Activated CD4-positive, alpha-beta T cell treated with anti-CD3 and anti-CD28 coated beads for 48 hours (primary cell): ENCODE data around the gene KCP.

ENCODE experiments used
- DNase-seq: peaks from one replicate; pipeline ENCODE4 v3.0.0-alpha.2; 2020

KCP gene

DNA sequence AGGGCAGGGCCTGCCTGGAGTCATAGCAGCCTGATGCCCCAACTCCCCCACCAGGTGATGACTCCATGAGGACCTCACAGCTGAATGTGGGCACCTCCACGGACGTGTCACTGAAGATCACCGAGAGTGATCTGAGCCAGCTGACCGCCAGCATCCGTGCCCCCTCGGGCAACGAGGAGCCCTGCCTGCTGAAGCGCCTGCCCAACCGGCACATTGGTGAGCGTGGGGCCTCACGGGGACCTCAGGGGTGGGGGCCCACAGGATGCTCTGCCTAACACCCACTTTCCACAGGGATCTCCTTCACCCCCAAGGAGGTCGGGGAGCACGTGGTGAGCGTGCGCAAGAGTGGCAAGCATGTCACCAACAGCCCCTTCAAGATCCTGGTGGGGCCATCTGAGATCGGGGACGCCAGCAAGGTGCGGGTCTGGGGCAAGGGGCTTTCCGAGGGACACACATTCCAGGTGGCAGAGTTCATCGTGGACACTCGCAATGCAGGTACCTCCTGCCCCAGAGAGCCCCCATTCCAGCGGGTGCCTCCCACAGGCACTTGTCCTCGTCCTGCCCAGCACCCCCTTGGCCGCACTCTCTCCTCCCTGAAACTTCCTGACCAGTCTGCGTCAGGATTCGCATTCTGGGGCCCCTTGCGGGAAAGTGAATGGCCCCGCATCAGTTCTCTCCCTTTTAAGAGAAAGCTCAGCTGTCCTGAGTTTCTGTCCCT lies 57.8 kb downstream of the KCP start:
- DNase-seq: no peak

- DNase-seq: no peak
These were observed 60.6 kb downstream of the KCP start for GRCh38 chr7:128849804-128850490.

DNA sequence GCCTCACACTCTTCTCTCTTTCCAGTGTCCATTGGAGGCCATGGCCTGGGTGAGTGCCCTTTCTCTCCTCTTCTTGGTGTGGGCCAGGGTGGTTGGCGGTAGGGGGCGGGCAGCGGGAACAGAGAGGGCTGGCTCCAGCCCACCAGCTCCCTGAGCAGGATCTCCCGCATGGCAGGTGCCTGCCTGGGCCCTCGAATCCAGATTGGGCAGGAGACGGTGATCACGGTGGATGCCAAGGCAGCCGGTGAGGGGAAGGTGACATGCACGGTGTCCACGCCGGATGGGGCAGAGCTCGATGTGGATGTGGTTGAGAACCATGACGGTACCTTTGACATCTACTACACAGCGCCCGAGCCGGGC lies 61.4 kb downstream of the KCP start:
- no peak for DNase-seq

- no peak for DNase-seq
These were observed 62.0 kb downstream of the KCP start for GRCh38 chr7:128848289-128849155.

DNA sequence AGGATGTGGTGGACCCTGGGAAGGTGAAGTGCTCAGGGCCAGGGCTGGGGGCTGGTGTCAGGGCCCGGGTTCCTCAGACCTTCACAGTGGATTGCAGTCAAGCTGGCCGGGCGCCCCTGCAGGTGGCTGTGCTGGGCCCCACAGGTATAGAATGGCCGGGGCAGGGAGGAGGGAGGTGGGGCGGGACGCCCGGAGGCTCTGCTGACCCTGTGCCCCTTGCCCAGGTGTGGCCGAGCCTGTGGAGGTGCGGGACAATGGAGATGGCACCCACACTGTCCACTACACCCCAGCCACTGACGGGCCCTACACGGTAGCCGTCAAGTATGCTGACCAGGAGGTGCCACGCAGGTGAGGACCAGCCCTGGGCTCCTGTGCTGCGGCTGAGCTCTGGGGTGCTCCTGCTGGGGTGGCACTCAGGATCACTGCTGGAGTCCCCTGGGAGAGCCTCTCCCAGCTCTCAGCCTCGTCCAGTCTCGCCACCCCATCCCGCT lies 62.7 kb downstream of the KCP start:
- DNase-seq: no peak

GRCh38 chr7:128846781-128847444 lies 63.6 kb downstream of the KCP start:
- no peak for DNase-seq

DNA sequence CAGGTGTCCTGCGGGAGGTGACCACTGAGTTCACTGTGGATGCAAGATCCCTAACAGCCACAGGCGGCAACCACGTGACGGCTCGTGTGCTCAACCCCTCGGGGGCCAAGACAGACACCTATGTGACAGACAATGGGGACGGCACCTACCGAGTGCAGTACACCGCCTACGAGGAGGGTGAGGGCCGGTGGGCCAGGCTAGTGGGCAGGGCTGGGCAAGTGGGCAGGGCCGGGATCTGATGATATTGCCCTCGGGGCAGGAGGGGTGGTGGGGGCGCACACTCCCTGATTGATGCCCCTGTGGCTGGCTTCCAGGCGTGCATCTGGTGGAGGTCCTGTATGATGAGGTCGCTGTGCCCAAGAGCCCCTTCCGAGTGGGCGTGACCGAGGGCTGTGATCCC lies 64.5 kb downstream of the KCP start:
- no peak for DNase-seq

- no peak for DNase-seq
These were observed 65.0 kb downstream of the KCP start for GRCh38 chr7:128845475-128845874.

DNA sequence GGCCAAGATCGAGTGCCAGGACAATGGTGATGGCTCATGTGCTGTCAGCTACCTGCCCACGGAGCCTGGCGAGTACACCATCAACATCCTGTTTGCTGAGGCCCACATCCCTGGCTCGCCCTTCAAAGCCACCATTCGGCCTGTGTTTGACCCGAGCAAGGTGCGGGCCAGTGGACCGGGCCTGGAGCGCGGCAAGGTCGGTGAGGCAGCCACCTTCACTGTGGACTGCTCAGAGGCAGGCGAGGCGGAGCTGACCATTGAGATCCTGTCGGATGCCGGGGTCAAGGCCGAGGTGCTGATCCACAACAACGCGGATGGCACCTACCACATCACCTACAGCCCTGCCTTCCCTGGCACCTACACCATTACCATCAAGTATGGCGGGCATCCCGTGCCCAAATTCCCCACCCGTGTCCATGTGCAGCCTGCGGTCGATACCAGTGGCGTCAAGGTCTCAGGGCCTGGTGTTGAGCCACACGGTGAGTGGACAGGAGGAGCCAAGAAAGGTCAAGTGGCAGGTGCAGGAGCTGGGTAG lies 65.7 kb downstream of the KCP start:
- no peak for DNase-seq

- DNase-seq: no peak
These were observed 66.4 kb downstream of the KCP start for GRCh38 chr7:128843938-128844621.

DNA sequence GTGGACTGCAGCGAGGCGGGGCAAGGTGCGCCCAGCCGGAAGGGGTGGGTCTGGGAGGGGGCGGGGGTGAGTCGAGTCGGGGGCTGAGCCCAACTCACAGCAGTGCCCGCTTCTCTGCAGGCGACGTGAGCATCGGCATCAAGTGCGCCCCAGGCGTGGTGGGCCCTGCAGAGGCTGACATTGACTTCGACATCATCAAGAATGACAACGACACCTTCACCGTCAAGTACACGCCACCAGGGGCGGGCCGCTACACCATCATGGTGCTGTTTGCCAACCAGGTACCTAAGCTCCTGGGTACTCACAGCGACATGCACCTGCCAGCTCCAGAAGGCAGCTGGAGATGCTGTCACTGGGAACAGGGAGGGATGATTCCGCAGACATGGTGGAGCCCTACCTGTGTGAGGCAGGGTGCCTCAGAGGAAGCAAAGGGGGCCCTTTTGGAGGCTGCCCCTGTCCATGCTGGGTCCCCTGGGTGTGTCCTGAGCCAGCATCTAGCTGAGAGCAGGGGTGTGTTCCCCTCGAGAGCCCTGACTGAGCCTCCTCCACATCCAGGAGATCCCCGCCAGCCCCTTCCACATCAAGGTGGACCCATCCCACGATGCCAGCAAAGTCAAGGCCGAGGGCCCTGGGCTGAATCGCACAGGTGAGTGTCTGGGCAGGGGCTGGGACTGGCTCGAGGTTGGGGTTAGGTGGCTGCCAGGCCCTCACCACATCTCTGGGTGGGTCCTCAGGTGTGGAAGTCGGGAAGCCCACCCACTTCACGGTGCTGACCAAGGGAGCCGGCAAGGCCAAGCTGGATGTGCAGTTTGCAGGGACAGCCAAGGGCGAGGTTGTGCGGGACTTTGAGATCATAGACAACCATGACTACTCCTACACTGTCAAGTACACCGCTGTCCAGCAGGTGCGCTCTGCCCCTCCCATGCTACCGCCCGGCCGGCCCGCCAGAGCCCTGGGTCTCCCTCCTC lies 67.6 kb downstream of the KCP start:
- DNase-seq: no peak

- peak; percentile 76 for DNase-seq
These were observed 68.4 kb downstream of the KCP start for GRCh38 chr7:128841921-128842673.

DNA sequence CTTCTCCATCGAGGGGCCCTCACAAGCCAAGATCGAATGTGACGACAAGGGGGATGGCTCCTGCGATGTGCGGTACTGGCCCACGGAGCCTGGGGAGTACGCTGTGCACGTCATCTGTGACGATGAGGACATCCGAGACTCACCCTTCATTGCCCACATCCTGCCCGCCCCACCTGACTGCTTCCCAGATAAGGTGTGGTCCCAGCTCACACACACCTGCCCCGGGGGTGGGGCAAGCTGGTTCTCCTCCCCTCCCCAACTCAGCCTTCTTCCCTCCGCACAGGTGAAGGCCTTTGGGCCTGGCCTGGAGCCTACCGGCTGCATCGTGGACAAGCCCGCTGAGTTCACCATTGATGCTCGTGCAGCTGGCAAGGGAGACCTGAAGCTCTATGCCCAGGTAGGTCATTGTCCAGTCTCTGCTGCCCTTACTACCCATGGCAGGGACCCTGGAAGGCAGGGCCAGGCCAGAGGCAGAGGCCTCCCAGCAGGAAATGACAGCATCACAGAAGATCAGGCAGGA lies 69.3 kb downstream of the KCP start:
- DNase-seq: no peak

GRCh38 chr7:128840326-128841170 lies 70.0 kb downstream of the KCP start:
- no peak for DNase-seq

GRCh38 chr7:128839751-128840177 lies 70.7 kb downstream of the KCP start:
- no peak for DNase-seq

DNA sequence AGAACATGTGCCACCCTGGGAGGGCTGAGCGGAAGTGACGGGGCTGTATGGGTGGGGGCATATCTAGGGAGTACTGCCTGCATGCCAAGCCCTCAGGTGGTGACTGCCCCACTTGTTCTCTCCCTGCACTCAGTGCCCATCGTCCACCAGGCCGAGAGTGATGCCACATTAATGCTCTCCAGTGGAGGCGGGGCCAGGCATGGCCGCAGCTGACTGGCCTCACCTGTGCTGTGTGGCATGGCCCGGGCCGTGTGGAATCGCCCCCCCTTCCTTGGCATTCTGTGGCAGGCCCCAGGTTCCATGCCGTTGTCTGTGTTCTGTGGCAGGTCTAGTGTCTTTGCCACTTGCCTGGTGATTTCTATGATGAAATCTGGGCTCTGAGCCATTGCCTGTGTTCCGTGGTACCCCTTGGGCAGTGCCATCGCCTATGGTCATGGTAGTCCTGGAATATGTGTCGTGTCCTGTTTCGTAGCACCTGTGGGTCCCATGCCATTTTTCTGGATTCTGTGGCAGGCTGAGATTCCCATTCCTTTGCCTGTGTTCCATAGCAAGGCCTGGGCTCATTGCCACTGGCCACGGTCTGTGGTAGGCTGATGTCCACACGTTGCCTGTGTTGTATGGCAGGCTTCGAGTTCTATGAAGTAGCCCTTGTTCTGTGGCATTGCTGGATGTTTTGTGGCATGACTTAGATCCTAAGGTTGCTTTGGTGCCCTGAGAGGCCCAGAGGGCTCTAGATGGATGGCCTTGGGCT lies 71.4 kb downstream of the KCP start:
- no peak for DNase-seq

DNA sequence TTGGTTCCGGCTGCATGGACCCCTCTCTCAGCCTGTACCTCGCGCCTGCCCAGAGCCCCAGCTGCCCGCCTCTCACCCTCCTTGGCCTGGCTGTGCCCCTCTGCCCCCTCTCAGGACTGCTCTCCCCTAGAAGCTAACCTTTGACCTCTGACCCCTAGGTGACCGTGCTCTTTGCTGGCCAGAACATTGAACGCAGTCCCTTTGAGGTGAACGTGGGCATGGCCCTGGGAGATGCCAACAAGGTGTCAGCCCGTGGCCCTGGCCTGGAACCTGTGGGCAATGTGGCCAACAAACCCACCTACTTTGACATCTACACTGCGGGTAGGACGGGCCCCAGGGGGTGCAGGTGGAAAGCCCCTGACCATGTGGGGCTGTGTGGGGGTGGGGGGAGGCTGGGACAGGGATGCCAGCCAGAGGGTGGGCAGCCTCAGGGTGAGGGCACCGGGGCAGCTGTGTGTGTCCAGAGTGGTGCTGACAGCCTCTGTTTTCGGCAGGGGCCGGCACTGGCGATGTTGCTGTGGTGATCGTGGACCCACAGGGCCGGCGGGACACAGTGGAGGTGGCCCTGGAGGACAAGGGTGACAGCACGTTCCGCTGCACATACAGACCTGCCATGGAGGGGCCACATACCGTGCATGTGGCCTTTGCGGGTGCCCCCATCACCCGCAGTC lies 72.3 kb downstream of the KCP start:
- no peak for DNase-seq

GRCh38 chr7:128837521-128837921 lies 73.0 kb downstream of the KCP start:
- DNase-seq: no peak
